ENCODE data around the gene SUPT7L. TPM values are rescaled to one million over a fixed set of nuclear protein-coding genes. Genes with fewer than 3 reads are reported as not detected.

The SUPT7L gene
- total and polyA plus RNA-seq, 2 of the 13 experiments (the other 11 are each of a cell fraction or from before 2014, with no cell fraction given): 32.9 to 77.5 TPM

DNA sequence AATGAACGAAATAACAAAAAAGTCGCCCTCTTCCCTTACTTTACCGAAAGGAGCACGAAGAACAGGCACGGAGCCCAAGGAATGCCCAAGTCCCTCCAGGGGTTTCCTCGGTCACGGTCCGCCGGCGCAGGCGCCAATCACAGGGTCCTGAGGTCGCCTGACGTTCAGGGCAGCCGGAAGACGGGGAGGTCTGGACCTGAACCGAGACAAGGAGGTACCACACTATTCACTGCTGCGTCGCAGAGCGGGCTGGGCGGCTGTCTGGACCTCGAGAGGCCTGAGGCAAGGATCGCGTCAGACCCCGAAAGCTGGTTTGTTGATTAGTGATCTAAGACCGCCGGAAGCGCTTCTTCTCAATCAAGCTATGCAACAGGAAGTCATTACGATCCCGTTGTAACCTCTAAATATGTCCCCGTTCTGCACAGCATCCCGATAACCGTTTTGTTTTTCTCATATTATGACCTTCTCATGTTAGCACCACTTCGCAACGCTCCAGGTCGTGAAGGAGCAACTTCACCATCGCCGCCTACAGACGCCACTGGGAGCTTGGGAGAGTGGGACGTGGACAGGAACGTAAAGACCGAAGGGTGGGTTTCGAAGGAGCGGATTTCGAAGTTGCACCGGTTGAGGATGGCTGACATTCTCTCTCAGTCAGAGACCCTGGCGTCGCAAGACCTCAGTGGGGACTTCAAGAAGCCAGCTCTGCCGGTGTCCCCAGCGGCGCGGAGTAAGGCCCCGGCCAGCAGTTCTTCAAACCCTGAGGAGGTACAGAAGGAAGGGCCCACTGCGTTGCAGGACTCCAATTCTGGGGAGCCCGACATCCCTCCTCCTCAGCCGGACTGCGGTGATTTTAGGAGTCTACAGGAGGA is at the start of gene SUPT7L, which contains the start of gene SLC4A1AP (continued):
- TF ChIP-seq, protein P1, sequence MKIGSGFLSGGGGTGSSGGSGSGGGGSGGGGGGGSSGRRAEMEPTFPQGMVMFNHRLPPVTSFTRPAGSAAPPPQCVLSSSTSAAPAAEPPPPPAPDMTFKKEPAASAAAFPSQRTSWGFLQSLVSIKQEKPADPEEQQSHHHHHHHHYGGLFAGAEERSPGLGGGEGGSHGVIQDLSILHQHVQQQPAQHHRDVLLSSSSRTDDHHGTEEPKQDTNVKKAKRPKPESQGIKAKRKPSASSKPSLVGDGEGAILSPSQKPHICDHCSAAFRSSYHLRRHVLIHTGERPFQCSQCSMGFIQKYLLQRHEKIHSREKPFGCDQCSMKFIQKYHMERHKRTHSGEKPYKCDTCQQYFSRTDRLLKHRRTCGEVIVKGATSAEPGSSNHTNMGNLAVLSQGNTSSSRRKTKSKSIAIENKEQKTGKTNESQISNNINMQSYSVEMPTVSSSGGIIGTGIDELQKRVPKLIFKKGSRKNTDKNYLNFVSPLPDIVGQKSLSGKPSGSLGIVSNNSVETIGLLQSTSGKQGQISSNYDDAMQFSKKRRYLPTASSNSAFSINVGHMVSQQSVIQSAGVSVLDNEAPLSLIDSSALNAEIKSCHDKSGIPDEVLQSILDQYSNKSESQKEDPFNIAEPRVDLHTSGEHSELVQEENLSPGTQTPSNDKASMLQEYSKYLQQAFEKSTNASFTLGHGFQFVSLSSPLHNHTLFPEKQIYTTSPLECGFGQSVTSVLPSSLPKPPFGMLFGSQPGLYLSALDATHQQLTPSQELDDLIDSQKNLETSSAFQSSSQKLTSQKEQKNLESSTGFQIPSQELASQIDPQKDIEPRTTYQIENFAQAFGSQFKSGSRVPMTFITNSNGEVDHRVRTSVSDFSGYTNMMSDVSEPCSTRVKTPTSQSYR (CRISPR knock-in tag; IDR thresholded peaks at IDR 0.05; ENCODE audit: borderline replicate concordance): peak; percentile 61
- TF ChIP-seq, protein P2, sequence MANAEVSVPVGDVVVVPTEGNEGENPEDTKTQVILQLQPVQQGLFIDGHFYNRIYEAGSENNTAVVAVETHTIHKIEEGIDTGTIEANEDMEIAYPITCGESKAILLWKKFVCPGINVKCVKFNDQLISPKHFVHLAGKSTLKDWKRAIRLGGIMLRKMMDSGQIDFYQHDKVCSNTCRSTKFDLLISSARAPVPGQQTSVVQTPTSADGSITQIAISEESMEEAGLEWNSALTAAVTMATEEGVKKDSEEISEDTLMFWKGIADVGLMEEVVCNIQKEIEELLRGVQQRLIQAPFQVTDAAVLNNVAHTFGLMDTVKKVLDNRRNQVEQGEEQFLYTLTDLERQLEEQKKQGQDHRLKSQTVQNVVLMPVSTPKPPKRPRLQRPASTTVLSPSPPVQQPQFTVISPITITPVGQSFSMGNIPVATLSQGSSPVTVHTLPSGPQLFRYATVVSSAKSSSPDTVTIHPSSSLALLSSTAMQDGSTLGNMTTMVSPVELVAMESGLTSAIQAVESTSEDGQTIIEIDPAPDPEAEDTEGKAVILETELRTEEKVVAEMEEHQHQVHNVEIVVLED (CRISPR knock-in tag; IDR thresholded peaks at IDR 0.05; ENCODE audit: borderline replicate concordance): peak; percentile 82; the same call in 1 of the 2 replicates
- no peak for TF ChIP-seq ZNF326 (CRISPR knock-in tag; IDR thresholded peaks at IDR 0.05; ENCODE audit: borderline replicate concordance)
- peak; percentile 76; the same call in 1 of the 2 replicates for TF ChIP-seq ZNF180 (CRISPR knock-in tag; IDR thresholded peaks at IDR 0.05; ENCODE audit: borderline replicate concordance, low read depth)
- TF ChIP-seq TP53 (CRISPR knock-in tag; conservative IDR thresholded peaks at IDR 0.05): peak; percentile 85; the same call in 1 of the 2 replicates
- peak; percentile 80 for TF ChIP-seq FOXP1 (IDR thresholded peaks at IDR 0.05)
- TF ChIP-seq FOXP1 (CRISPR knock-in tag; IDR thresholded peaks at IDR 0.05): peak; percentile 78; the same call in 1 of the 2 replicates
- TF ChIP-seq WIZ (CRISPR knock-in tag; IDR thresholded peaks at IDR 0.05): no peak; the same call in 1 of the 2 replicates
- peak; percentile 86; the same call in 1 of the 2 replicates for TF ChIP-seq SPEN (CRISPR knock-in tag; IDR thresholded peaks at IDR 0.05; ENCODE audit: low read depth)
- TF ChIP-seq, protein P3, sequence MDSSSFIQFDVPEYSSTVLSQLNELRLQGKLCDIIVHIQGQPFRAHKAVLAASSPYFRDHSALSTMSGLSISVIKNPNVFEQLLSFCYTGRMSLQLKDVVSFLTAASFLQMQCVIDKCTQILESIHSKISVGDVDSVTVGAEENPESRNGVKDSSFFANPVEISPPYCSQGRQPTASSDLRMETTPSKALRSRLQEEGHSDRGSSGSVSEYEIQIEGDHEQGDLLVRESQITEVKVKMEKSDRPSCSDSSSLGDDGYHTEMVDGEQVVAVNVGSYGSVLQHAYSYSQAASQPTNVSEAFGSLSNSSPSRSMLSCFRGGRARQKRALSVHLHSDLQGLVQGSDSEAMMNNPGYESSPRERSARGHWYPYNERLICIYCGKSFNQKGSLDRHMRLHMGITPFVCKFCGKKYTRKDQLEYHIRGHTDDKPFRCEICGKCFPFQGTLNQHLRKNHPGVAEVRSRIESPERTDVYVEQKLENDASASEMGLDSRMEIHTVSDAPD (CRISPR knock-in tag; IDR thresholded peaks at IDR 0.05): no peak; the same call in 1 of the 2 replicates
- TF ChIP-seq, protein P4, sequence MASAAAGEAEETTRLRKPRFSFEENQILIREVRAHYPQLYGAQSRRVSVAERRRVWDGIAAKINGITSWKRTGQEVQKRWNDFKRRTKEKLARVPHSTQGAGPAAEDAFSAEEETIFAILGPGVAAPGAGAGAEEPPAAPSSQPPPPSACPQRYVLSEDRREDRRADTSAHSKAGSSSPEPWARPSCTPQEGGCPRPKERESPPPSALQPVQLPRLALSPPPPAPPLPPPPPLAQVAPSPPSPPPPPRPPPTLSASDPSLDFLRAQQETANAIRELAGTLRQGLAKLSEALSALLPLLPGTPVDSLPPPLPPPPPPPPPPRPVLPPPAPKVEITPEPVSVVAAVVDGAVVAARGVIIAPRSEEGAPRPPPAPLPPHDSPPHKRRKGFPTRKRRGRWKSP (CRISPR knock-in tag; IDR thresholded peaks at IDR 0.05): peak; percentile 69; the same call in 1 of the 2 replicates
- no peak for TF ChIP-seq SCMH1 (CRISPR knock-in tag; IDR thresholded peaks at IDR 0.05; ENCODE audit: borderline replicate concordance)
- no peak for TF ChIP-seq KDM6A (CRISPR knock-in tag; IDR thresholded peaks at IDR 0.05; ENCODE audit: low read depth)
- peak; percentile 73; the same call in 1 of the 2 replicates for TF ChIP-seq ZNF12 (CRISPR knock-in tag; IDR thresholded peaks at IDR 0.05)
- no peak for TF ChIP-seq NFE2L1 (CRISPR knock-in tag; IDR thresholded peaks at IDR 0.05; ENCODE audit: borderline replicate concordance)
- TF ChIP-seq GABPB1 (CRISPR knock-in tag; IDR thresholded peaks at IDR 0.05): peak; percentile 98
